Measurements from ENCODE around the gene ABCA4.

Gene ABCA4

DNA sequence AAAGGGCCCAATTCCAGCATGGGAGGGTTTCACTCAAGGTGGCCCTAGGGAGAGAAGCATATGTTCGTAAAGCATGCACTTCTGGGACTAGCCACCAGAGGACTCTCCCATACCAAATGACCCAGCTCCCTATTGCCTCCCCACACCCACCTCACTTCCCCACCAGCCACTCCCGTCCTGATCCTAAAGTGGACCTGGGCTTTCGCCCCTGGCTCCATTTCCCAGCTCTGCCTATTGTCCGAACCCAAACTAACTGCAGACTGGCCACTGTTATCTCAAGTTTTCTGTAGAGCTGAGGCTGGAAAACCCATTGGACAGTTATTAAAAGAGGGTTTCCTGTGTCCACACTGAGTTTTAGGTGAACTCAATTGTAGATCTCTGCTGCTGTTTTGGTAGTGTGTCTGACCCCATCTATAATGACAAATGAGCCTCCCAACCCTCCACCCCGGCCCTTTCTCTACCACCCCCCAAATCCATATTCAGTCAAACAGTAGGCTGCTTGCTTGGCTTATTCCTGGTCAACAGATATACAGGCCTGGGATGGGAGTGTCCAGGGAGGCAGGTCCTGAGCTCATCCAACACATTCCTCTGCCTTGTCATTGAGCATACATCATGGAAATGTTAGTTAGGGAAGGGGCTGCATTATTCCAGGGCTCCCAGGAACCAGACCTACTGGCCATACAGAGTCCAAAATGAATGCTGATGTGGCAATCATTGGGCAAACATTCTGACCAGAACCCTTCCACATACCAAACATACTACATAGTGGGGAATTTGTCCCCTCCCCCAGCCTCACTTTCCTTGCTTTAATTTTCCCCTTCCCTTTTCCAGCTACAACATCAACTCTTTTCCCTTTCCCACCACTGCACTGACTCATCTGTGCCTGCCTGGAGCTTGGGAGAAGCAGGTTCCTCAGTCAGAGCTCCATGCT, 59.2 kb downstream of the ABCA4 start:
- TF ChIP-seq EZH2 (IDR thresholded peaks at IDR 0.05; ENCODE audit: borderline replicate concordance, low read depth, low read length, severe bottlenecking) = no peak
- TF ChIP-seq, protein P1, sequence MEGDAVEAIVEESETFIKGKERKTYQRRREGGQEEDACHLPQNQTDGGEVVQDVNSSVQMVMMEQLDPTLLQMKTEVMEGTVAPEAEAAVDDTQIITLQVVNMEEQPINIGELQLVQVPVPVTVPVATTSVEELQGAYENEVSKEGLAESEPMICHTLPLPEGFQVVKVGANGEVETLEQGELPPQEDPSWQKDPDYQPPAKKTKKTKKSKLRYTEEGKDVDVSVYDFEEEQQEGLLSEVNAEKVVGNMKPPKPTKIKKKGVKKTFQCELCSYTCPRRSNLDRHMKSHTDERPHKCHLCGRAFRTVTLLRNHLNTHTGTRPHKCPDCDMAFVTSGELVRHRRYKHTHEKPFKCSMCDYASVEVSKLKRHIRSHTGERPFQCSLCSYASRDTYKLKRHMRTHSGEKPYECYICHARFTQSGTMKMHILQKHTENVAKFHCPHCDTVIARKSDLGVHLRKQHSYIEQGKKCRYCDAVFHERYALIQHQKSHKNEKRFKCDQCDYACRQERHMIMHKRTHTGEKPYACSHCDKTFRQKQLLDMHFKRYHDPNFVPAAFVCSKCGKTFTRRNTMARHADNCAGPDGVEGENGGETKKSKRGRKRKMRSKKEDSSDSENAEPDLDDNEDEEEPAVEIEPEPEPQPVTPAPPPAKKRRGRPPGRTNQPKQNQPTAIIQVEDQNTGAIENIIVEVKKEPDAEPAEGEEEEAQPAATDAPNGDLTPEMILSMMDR (IDR thresholded peaks at IDR 0.05; ENCODE audit: borderline replicate concordance, extremely low read depth, low read length, poor library complexity, severe bottlenecking) = peak; percentile 85
- Histone ChIP-seq H3K9me3 (ENCODE audit: insufficient read depth, low read length, severe bottlenecking) (no peaks in the 10 kb centered on the region), H2AFZ (ENCODE audit: low read depth, low read length) (no peak overlapping the region), H3K4me1 (ENCODE audit: insufficient read depth, low read length) (no peaks in the 10 kb centered on the region), H3K27ac (ENCODE audit: low read length) (no peak overlapping the region), H3K36me3 (ENCODE audit: insufficient read depth, low read length) (no peaks in the 10 kb centered on the region), H3K4me3 (ENCODE audit: low read depth in 1 of 2, low read length in 2 of 2) (no peak overlapping the region), H3K4me2 (ENCODE audit: insufficient read depth, low read length) (no peak overlapping the region), H3K27me3 (ENCODE audit: insufficient read depth, low read length, poor library complexity) (no peaks in the 10 kb centered on the region), H3K9ac (ENCODE audit: low read depth, low read length) (no peak overlapping the region), H4K20me1 (ENCODE audit: insufficient read depth, low read length) (no peaks in the 10 kb centered on the region), H3K79me2 (ENCODE audit: insufficient read depth, low read length) (no peaks in the 10 kb centered on the region)
- ATAC-seq (ENCODE audit: insufficient read depth, low read depth) = peak; percentile 95
- DNase-seq = peak; percentile 70

GRCh38 chr1:94060720-94061119, 60.2 kb downstream of the ABCA4 start:
- Histone ChIP-seq H3K27ac (ENCODE audit: low read length) (no peak overlapping the region), H3K36me3 (ENCODE audit: insufficient read depth, low read length) (no peaks in the 10 kb centered on the region), H4K20me1 (ENCODE audit: insufficient read depth, low read length) (no peaks in the 10 kb centered on the region), H3K4me1 (ENCODE audit: insufficient read depth, low read length) (no peaks in the 10 kb centered on the region), H3K9me3 (ENCODE audit: insufficient read depth, low read length, severe bottlenecking) (no peaks in the 10 kb centered on the region), H3K9ac (ENCODE audit: low read depth, low read length) (no peak overlapping the region), H2AFZ (ENCODE audit: low read depth, low read length) (no peak overlapping the region), H3K4me2 (ENCODE audit: insufficient read depth, low read length) (no peak overlapping the region), H3K79me2 (ENCODE audit: insufficient read depth, low read length) (no peaks in the 10 kb centered on the region), H3K27me3 (ENCODE audit: insufficient read depth, low read length, poor library complexity) (no peaks in the 10 kb centered on the region), H3K4me3 (ENCODE audit: low read depth in 1 of 2, low read length in 2 of 2) (no peak overlapping the region)
- no peak for DNase-seq
- no peak for TF ChIP-seq EZH2 (IDR thresholded peaks at IDR 0.05; ENCODE audit: borderline replicate concordance, low read depth, low read length, severe bottlenecking)
- TF ChIP-seq, protein P1 (IDR thresholded peaks at IDR 0.05; ENCODE audit: borderline replicate concordance, extremely low read depth, low read length, poor library complexity, severe bottlenecking) = no peak
- no peak for ATAC-seq (ENCODE audit: insufficient read depth, low read depth)

DNA sequence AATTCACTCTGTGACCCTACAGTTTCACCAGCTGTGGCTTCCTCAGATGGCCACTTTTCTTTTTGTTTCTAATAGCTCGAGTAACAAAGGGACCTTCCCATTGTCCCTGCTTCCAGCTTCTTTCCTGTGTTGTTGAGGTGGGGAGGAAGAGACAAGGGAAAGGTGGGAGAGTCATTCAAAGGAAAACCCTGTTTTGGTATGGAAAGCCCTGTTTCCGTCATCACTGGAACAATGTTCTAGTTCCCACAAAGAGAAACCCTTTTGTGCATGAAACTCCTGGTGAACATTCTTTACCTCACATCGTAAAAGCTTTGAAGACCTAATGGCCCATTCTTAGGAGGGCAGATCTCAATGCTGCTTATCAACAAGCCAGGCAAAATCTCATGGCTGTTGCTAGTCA, 62.2 kb downstream of the ABCA4 start:
- Histone ChIP-seq H3K36me3 (ENCODE audit: insufficient read depth, low read length) (no peaks in the 10 kb centered on the region), H3K4me3 (ENCODE audit: low read depth in 1 of 2, low read length in 2 of 2) (no peak overlapping the region), H3K27ac (ENCODE audit: low read length) (no peak overlapping the region), H3K9ac (ENCODE audit: low read depth, low read length) (no peak overlapping the region), H3K9me3 (ENCODE audit: insufficient read depth, low read length, severe bottlenecking) (no peaks in the 10 kb centered on the region), H3K4me1 (ENCODE audit: insufficient read depth, low read length) (no peaks in the 10 kb centered on the region), H4K20me1 (ENCODE audit: insufficient read depth, low read length) (no peaks in the 10 kb centered on the region), H2AFZ (ENCODE audit: low read depth, low read length) (no peak overlapping the region), H3K79me2 (ENCODE audit: insufficient read depth, low read length) (no peaks in the 10 kb centered on the region), H3K27me3 (ENCODE audit: insufficient read depth, low read length, poor library complexity) (no peaks in the 10 kb centered on the region), H3K4me2 (ENCODE audit: insufficient read depth, low read length) (no peak overlapping the region)
- no peak for DNase-seq
- no peak for ATAC-seq (ENCODE audit: insufficient read depth, low read depth)
- TF ChIP-seq EZH2 (IDR thresholded peaks at IDR 0.05; ENCODE audit: borderline replicate concordance, low read depth, low read length, severe bottlenecking) = no peak
- TF ChIP-seq, protein P1 (IDR thresholded peaks at IDR 0.05; ENCODE audit: borderline replicate concordance, extremely low read depth, low read length, poor library complexity, severe bottlenecking) = no peak

All from DND-41 (cell line).